Measurements from ENCODE around the gene PRKCA. TPM values are rescaled to one million over a fixed set of nuclear protein-coding genes. Genes with fewer than 3 reads are reported as not detected.

PRKCA gene
- total RNA-seq, 1 donor from 2014 or later = 80.1 TPM

GRCh38 chr17:66725956-66726355, 423.5 kb downstream of the PRKCA start:
- no peaks in the 10 kb centered on the region for H3K27me3 Mint-ChIP-seq (ENCODE audit: unreplicated experiment)
- H3K4me3 Mint-ChIP-seq (ENCODE audit: unreplicated experiment) = no peak overlapping the region
- TF ChIP-seq, protein P1, sequence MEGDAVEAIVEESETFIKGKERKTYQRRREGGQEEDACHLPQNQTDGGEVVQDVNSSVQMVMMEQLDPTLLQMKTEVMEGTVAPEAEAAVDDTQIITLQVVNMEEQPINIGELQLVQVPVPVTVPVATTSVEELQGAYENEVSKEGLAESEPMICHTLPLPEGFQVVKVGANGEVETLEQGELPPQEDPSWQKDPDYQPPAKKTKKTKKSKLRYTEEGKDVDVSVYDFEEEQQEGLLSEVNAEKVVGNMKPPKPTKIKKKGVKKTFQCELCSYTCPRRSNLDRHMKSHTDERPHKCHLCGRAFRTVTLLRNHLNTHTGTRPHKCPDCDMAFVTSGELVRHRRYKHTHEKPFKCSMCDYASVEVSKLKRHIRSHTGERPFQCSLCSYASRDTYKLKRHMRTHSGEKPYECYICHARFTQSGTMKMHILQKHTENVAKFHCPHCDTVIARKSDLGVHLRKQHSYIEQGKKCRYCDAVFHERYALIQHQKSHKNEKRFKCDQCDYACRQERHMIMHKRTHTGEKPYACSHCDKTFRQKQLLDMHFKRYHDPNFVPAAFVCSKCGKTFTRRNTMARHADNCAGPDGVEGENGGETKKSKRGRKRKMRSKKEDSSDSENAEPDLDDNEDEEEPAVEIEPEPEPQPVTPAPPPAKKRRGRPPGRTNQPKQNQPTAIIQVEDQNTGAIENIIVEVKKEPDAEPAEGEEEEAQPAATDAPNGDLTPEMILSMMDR (IDR thresholded peaks at IDR 0.05) = no peak
- no peaks in the 10 kb centered on the region for H3K36me3 Mint-ChIP-seq (ENCODE audit: unreplicated experiment)
- H3K4me1 Mint-ChIP-seq (ENCODE audit: unreplicated experiment) = peaks cover 32% of the 10 kb centered on the region
- H3K27ac Mint-ChIP-seq (ENCODE audit: unreplicated experiment) = no peak overlapping the region
- no peaks in the 10 kb centered on the region for H3K9me3 Mint-ChIP-seq (ENCODE audit: unreplicated experiment)
- no peak for DNase-seq (ENCODE audit: extremely low spot score, unreplicated experiment)

DNA sequence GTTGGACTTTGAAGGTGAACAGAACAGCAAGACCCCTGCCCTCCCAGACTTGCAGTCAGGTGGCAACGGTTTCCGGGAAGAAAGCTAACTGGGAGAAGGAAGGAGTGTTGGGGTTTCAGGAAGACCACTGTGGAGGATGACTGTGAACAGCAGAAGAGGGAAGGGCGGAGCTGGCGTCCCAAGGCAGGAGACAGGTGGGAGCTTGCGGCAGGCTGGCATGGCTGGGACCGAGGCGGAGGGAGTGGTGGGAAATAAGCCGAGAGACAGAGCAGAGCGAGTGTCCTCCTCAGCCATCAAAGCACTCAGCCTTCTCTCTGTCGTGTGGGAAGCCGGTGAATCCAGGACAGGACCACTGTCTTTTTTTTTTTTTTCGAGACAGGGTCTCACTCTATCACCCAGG, 424.0 kb downstream of the PRKCA start:
- H3K4me1 Mint-ChIP-seq (ENCODE audit: unreplicated experiment) = peaks cover 32% of the 10 kb centered on the region
- no peak for DNase-seq (ENCODE audit: extremely low spot score, unreplicated experiment)
- H3K4me3 Mint-ChIP-seq (ENCODE audit: unreplicated experiment) = no peak overlapping the region
- TF ChIP-seq, protein P1 (IDR thresholded peaks at IDR 0.05) = no peak
- H3K9me3 Mint-ChIP-seq (ENCODE audit: unreplicated experiment) = no peaks in the 10 kb centered on the region
- no peaks in the 10 kb centered on the region for H3K36me3 Mint-ChIP-seq (ENCODE audit: unreplicated experiment)
- H3K27me3 Mint-ChIP-seq (ENCODE audit: unreplicated experiment) = no peaks in the 10 kb centered on the region
- no peak overlapping the region for H3K27ac Mint-ChIP-seq (ENCODE audit: unreplicated experiment)

DNA sequence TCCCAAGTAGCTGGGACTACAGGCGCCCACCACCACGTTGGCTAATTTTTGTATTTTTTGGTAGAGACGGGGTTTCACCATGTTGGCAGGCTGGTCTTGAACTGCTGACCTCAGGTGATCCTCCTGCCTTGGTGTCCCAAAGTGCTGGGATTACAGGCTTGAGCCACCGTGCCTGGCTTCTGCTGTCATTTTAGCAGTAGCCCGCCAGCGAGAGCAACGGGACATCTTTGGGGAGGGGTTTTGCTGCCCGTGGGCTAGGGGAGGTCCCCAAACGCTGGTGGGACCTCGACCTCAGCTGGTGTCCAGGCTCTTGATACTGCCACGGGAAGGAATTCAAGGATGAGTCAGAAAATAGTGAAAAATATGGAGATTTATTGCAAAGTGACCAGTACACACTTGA, 424.4 kb downstream of the PRKCA start:
- Mint-ChIP-seq H3K27me3 (ENCODE audit: unreplicated experiment) (no peaks in the 10 kb centered on the region), H3K9me3 (ENCODE audit: unreplicated experiment) (no peaks in the 10 kb centered on the region), H3K27ac (ENCODE audit: unreplicated experiment) (no peak overlapping the region), H3K36me3 (ENCODE audit: unreplicated experiment) (no peaks in the 10 kb centered on the region), H3K4me1 (ENCODE audit: unreplicated experiment) (peaks cover 32% of the 10 kb centered on the region), H3K4me3 (ENCODE audit: unreplicated experiment) (no peak overlapping the region)
- TF ChIP-seq, protein P1 (IDR thresholded peaks at IDR 0.05) = no peak
- no peak for DNase-seq (ENCODE audit: extremely low spot score, unreplicated experiment)

- H3K36me3 Mint-ChIP-seq (ENCODE audit: unreplicated experiment) = peaks cover 5% of the 10 kb centered on the region
- H3K27me3 Mint-ChIP-seq (ENCODE audit: unreplicated experiment) = no peaks in the 10 kb centered on the region
- H3K9me3 Mint-ChIP-seq (ENCODE audit: unreplicated experiment) = no peaks in the 10 kb centered on the region
- H3K4me3 Mint-ChIP-seq (ENCODE audit: unreplicated experiment) = no peak overlapping the region
- peaks cover 35% of the 10 kb centered on the region for H3K4me1 Mint-ChIP-seq (ENCODE audit: unreplicated experiment)
- H3K27ac Mint-ChIP-seq (ENCODE audit: unreplicated experiment) = no peak overlapping the region
- TF ChIP-seq, protein P1 (IDR thresholded peaks at IDR 0.05) = peak; percentile 75
- no peak for DNase-seq (ENCODE audit: extremely low spot score, unreplicated experiment)
These were observed 425.5 kb downstream of the PRKCA start for GRCh38 chr17:66727634-66728570.

DNA sequence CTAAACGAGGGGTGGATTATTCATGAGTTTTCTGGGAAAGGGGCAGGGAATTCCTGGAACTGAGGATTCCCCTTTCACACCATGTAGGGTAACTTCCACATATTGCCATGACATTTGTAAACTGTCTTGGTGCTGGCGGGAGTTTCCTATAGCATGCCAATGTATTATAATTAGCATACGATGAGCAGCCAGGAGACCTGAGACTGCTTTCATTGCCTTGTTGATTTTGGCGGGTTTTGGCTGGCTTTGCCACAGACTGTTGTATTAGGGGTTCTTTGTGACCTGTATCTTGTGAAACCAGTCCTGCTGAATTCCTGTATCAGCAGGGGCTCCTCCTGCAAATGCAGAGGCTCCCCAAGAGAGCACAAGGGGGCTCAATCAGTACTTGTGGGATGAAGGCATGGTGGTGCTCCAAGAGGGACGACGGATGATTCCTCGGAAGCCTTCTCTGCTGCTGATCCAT, 428.1 kb downstream of the PRKCA start:
- Mint-ChIP-seq H3K4me3 (ENCODE audit: unreplicated experiment) (no peak overlapping the region), H3K36me3 (ENCODE audit: unreplicated experiment) (peaks cover 16% of the 10 kb centered on the region), H3K9me3 (ENCODE audit: unreplicated experiment) (no peaks in the 10 kb centered on the region), H3K27me3 (ENCODE audit: unreplicated experiment) (no peaks in the 10 kb centered on the region), H3K27ac (ENCODE audit: unreplicated experiment) (no peak overlapping the region), H3K4me1 (ENCODE audit: unreplicated experiment) (peaks cover 16% of the 10 kb centered on the region)
- no peak for DNase-seq (ENCODE audit: extremely low spot score, unreplicated experiment)
- TF ChIP-seq, protein P1 (IDR thresholded peaks at IDR 0.05) = no peak

All from osteocyte (in vitro differentiated cells).